Choroid plexus epithelial cell (primary cell): Measurements from ENCODE around the gene SLC8A1.

ENCODE experiments used
- DNase-seq: peaks from one replicate; pipeline ENCODE4 v3.0.0-alpha.2; 2010; ENCODE audit warnings: low read depth
- H3K4me3 ChIP-seq: 2 replicates; pipeline ENCODE4 v1.5.1; 2011; ENCODE audit warnings: low read depth, mild to moderate bottlenecking, control low read depth, low read length, moderate library complexity
- CTCF ChIP-seq: conservative IDR thresholded peaks from 2 replicates; pipeline ENCODE4 v1.5.1; 2011; ENCODE audit warnings: low read depth, mild to moderate bottlenecking, control low read depth, inconsistent platforms, low read length, moderate library complexity

SLC8A1 gene

GRCh38 chr2:40416486-40416885 lies 35.4 kb downstream of the SLC8A1 start:
- H3K4me3 ChIP-seq: no peak overlapping the region
- no peak for TF ChIP-seq CTCF
- DNase-seq: no peak

- DNase-seq: no peak
- H3K4me3 ChIP-seq: no peak overlapping the region
- TF ChIP-seq CTCF: no peak
Measured at GRCh38 chr2:40415391-40415790, 36.5 kb downstream of the SLC8A1 start.

- TF ChIP-seq CTCF: no peak
- DNase-seq: peak; percentile 53
- no peak overlapping the region for H3K4me3 ChIP-seq
Measured at GRCh38 chr2:40412456-40412855, 39.4 kb downstream of the SLC8A1 start.

- H3K4me3 ChIP-seq: no peak overlapping the region
- no peak for TF ChIP-seq CTCF
- no peak for DNase-seq
Measured at GRCh38 chr2:40410695-40411094, 41.2 kb downstream of the SLC8A1 start.

GRCh38 chr2:40409734-40410133 lies 42.2 kb downstream of the SLC8A1 start:
- no peak for DNase-seq
- H3K4me3 ChIP-seq: no peak overlapping the region
- TF ChIP-seq CTCF: no peak

- H3K4me3 ChIP-seq: no peak overlapping the region
- no peak for DNase-seq
- TF ChIP-seq CTCF: no peak
Measured at GRCh38 chr2:40406485-40407289, 45.2 kb downstream of the SLC8A1 start.

- H3K4me3 ChIP-seq: no peak overlapping the region
- TF ChIP-seq CTCF: no peak
- DNase-seq: no peak
Measured at GRCh38 chr2:40405465-40405864, 46.4 kb downstream of the SLC8A1 start.
